GM12878 (cell line): Measurements from ENCODE around the gene IRAG1. TPM values are rescaled to one million over a fixed set of nuclear protein-coding genes. Genes with fewer than 3 reads are reported as not detected.

Source experiments
- ATAC-seq: fragments of 200-7000 bp; cut with Tn5 transposase; 3 replicates; pipeline ENCODE4 v1.9.1; 2020; ENCODE audit warnings: mild to moderate bottlenecking, moderate library complexity
- BruUV-seq: library from RNA; stranded (reverse); fragments of 400-500 nt; replicated peaks from 2 replicates; lab custom pipeline; 2021; lab: Mats Ljungman, UMichigan
- CTCF ChIA-PET: fragments of 300-600 bp; sonication (Branson Sonifier 250); formaldehyde crosslinking; extraction: SDS; loops from one replicate; lab custom pipeline; 2021; ENCODE audit warnings: inconsistent platforms; lab: Yijun Ruan, JAX
- POLR2A ChIA-PET: fragments of 350-600 bp; formaldehyde crosslinking; extraction: SDS; loops from one replicate; lab custom pipeline; 2021; ENCODE audit warnings: inconsistent platforms; lab: Charles Lee
- RAD21 ChIA-PET: fragments of 300-600 bp; sonication (Branson Sonifier 250); formaldehyde crosslinking; loops from one replicate; lab custom pipeline; 2023; ENCODE audit warnings: antibody characterized with exemption; ENCODE audit not compliant: unreplicated experiment; lab: Charles Lee
- SMC1A ChIA-PET: fragments of 300-600 bp; sonication (Branson Sonifier 250); formaldehyde crosslinking; loops from one replicate; lab custom pipeline; 2023; ENCODE audit not compliant: unreplicated experiment, uncharacterized antibody; lab: Charles Lee
- DNase-seq: peaks from one replicate; pipeline ENCODE4 v3.0.0-alpha.2; 2011; ENCODE audit warnings: low read depth, low spot score
- FAIRE-seq: peaks from 3 replicates; lab custom pipeline; 2011; peaks lifted over from hg19 to GRCh38; lab: Jason Lieb, UNC
- H2AFZ ChIP-seq: 2 replicates; pipeline ENCODE4 v1.6.0; 2011; ENCODE audit warnings: low read depth, low read length, control low read depth; ENCODE audit not compliant: control insufficient read depth
- H3K27ac ChIP-seq: 2 replicates; pipeline ENCODE4 v1.5.1; 2011; ENCODE audit warnings: control low read depth; ENCODE audit not compliant: control insufficient read depth, insufficient read depth
- H3K27me3 ChIP-seq, 2 experiments: replicated peaks in 1 of 2; 2 replicates each; pipeline versions ENCODE4 v1.6.0 to v1.6.1; 2011; ENCODE audit warnings: low read length in 1 of 2; ENCODE audit not compliant: control insufficient read depth in 2 of 2, insufficient read depth in 2 of 2
- H3K36me3 ChIP-seq, 2 experiments: 2 replicates each; pipeline ENCODE4 v1.5.1; 2011; ENCODE audit warnings: low read length in 1 of 2; ENCODE audit not compliant: control insufficient read depth in 2 of 2, insufficient read depth in 2 of 2
- H3K4me1 ChIP-seq: 2 replicates; pipeline ENCODE4 v1.6.1; 2011; ENCODE audit warnings: mild to moderate bottlenecking, low read length, moderate library complexity, mixed read lengths; ENCODE audit not compliant: control insufficient read depth, insufficient read depth
- H3K4me2 ChIP-seq: 2 replicates; pipeline ENCODE4 v1.6.0; 2011; ENCODE audit warnings: control low read depth; ENCODE audit not compliant: control insufficient read depth, insufficient read depth
- H3K4me3 ChIP-seq: fragments of 200-600 bp; sonication (generic); 2 replicates; pipeline ENCODE4 v1.5.1; 2016
- H3K79me2 ChIP-seq: 2 replicates; pipeline ENCODE4 v1.6.0; 2011; ENCODE audit warnings: low read length; ENCODE audit not compliant: control insufficient read depth, insufficient read depth
- H3K9ac ChIP-seq: 2 replicates; pipeline ENCODE4 v1.8.0; 2011; ENCODE audit warnings: low read length, control low read depth, mixed read lengths; ENCODE audit not compliant: control insufficient read depth, insufficient read depth
- H3K9me3 ChIP-seq: replicated peaks from 3 replicates; pipeline ENCODE4 v1.5.1; 2011; ENCODE audit warnings: mild to moderate bottlenecking, low read length; ENCODE audit not compliant: control insufficient read depth, insufficient read depth
- H4K20me1 ChIP-seq: 2 replicates; pipeline ENCODE4 v1.6.0; 2011; ENCODE audit not compliant: control insufficient read depth, insufficient read depth
- CREB1 ChIP-seq: IDR thresholded peaks from 2 replicates; pipeline ENCODE4 v1.6.1; 2012; ENCODE audit warnings: low read depth, mild to moderate bottlenecking, inconsistent platforms
- CTCF ChIP-seq, 3 experiments: IDR thresholded peaks in 2 of 3; conservative IDR thresholded peaks in 1 of 3; 2 replicates each; pipeline ENCODE4 v1.5.1; 2011; ENCODE audit warnings: low read depth in 3 of 3, low read length in 3 of 3, mild to moderate bottlenecking in 3 of 3, control low read depth in 2 of 3, moderate library complexity in 2 of 3, inconsistent platforms in 1 of 3, mixed read lengths in 1 of 3; ENCODE audit not compliant: control insufficient read depth in 2 of 3, insufficient read depth in 1 of 3; ENCODE audit errors: extremely low read depth in 1 of 3
- IKZF1 ChIP-seq: fragments of 450-650 bp; conservative IDR thresholded peaks from 2 replicates; pipeline ENCODE4 v1.6.1; 2017; ENCODE audit warnings: antibody characterized with exemption, mild to moderate bottlenecking
- MEF2B ChIP-seq: fragments of 450-650 bp; IDR thresholded peaks from 2 replicates; pipeline ENCODE4 v1.6.1; 2018; ENCODE audit warnings: mild to moderate bottlenecking, moderate library complexity; ENCODE audit not compliant: partially characterized antibody, poor library complexity, severe bottlenecking
- PRDM15 ChIP-seq: fragments of 450-650 bp; formaldehyde crosslinking; IDR thresholded peaks from 2 replicates; pipeline ENCODE4 v1.4.0; 2020; ENCODE audit warnings: mild to moderate bottlenecking, moderate library complexity
- ZBTB40 ChIP-seq: fragments of 450-650 bp; IDR thresholded peaks from 2 replicates; pipeline ENCODE4 v1.6.1; 2016; ENCODE audit warnings: mild to moderate bottlenecking, moderate library complexity, borderline replicate concordance
- WGBS: methylation state at CpG from one replicate; pipeline ENCODE4 v1.1.6; 2016; ENCODE audit warnings: low lambda C conversion rate; ENCODE audit not compliant: insufficient replicate concordance, insufficient coverage; ENCODE audit errors: missing lambda C conversion rate; 5-methylcytosine and 5-hydroxymethylcytosine counted together
- in situ Hi-C: fragments of 300-500 bp; cut with MboI; formaldehyde crosslinking; loops from 9 replicates; pipeline ENCODE4 v1.14.3; 2018; ENCODE audit warnings: mixed read lengths
- intact Hi-C: fragments of 100-400 bp; cut with micrococcal nuclease; formaldehyde crosslinking; loops from one replicate; pipeline ENCODE4 v1.14.2; 2022; ENCODE audit not compliant: unreplicated experiment
- polyA plus RNA-seq, 11 experiments: library from polyadenylated mRNA; depleted of rRNA in 4 of 11; unstranded in 6 of 11; stranded (reverse) in 5 of 11; fragments of >200 nt; fragmentation: Nextera tagmentation in 4 of 11; fragmentation: Illumina TruSeq in 1 of 11; extraction: Ambion mirVana in 4 of 11; extraction: Trizol in 1 of 11; gene quantifications; 1 replicate in 1 of 11; 2 replicates in 10 of 11; pipeline versions ENCODE4 v1.2.1 to v1.2.3, GENCODE V29; 2011 to 2016; ENCODE audit warnings: inconsistent platforms in 2 of 11, missing spikeins in 2 of 11, low read depth in 1 of 11
- total RNA-seq, 4 experiments: library from RNA; depleted of rRNA in 3 of 4; stranded (reverse); fragments of >200 nt in 3 of 4; fragmentation: Illumina TruSeq in 1 of 4; extraction: Trizol in 1 of 4; gene quantifications; 2 replicates each; pipeline versions ENCODE4 v1.2.1 to v1.2.3, GENCODE V29; 2013 to 2021

IRAG1 gene
- total and polyA plus RNA-seq, 10 of the 15 experiments (the other 5 are each of a cell fraction or from before 2014, with no cell fraction given) = 0.02 to 0.18 (median 0.06) TPM; not detected in 4

- intact Hi-C loops = no loop called here
- H3K9me3 ChIP-seq = no peaks in the 10 kb centered on the region
- WGBS = 42% methylated on average over 3 of the region's 3 CpGs
- no peak overlapping the region for H3K4me2 ChIP-seq
- no peaks in the 10 kb centered on the region for H4K20me1 ChIP-seq
- H3K27ac ChIP-seq = no peak overlapping the region
- H3K36me3 ChIP-seq = no peaks in the 10 kb centered on the region
- H3K9ac ChIP-seq = no peak overlapping the region
- FAIRE-seq (no peak), ATAC-seq (no peak), DNase-seq (no peak)
- ChIA-PET POLR2A (no interaction called here), CTCF (interaction anchor here (1.6 kb wide), 1 partner anchor 53 kb away, joined by 4 read pairs; no protein-coding TSS in a partner anchor), RAD21 (no interaction called here), SMC1A (no interaction called here)
- in situ Hi-C loops = no loop called here
- no TSS peak for BruUV-seq
- H3K27me3 ChIP-seq = peaks cover 1 to 2% of the 10 kb centered on the region in 2 experiments; a peak in 2 of 4 replicates
- no peak overlapping the region for H3K4me3 ChIP-seq
- no peak overlapping the region for H2AFZ ChIP-seq
- H3K79me2 ChIP-seq = no peaks in the 10 kb centered on the region
- TF ChIP-seq ZBTB40 = no peak
- no peak for TF ChIP-seq CREB1
- TF ChIP-seq MEF2B = no peak
- TF ChIP-seq CTCF (IDR thresholded peaks at IDR 0.05 in 2 of 3, conservative IDR thresholded peaks at IDR 0.05 in 1 of 3; ENCODE audit: control insufficient read depth in 2 of 3, extremely low read depth in 1 of 3, insufficient read depth in 1 of 3, low read depth in 3 of 3, low read length in 3 of 3) = no peak
- no peak for TF ChIP-seq PRDM15
- TF ChIP-seq IKZF1 = no peak
- no peaks in the 10 kb centered on the region for H3K4me1 ChIP-seq
Measured at GRCh38 chr11:10708131-10708530, 14.6 kb upstream of the IRAG1 start.
